ENCODE data around the gene CDC20B.

Gene CDC20B

DNA sequence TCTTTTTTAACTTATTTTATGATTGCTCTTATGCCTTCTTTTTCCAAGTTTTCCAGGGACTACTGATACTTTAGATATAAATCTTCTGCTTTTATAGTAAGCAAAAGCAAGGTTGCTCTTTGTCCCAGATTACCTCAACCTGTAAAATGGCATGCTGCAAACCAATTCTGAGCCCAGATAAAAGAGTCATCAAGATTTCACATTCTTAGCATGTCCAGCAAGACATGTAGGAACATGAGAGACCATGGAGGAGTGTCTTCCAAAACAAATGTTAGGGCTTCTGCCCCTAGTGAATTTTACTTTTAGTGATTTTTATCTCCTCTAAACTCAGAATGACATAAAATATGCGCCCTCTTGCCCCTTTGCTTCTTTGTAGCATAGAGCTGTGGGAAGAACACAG is 7.0 kb upstream of the CDC20B start:
- no peak overlapping the region for H3K9ac ChIP-seq (ENCODE audit: low read depth, low read length)
- H3K9me3 ChIP-seq (ENCODE audit: insufficient read depth, low read depth, low read length): no peaks in the 10 kb centered on the region
- H3K4me1 ChIP-seq (ENCODE audit: insufficient read depth, low read length): 0 out of 2 replicates have a peak, but pooled peaks cover 3% of the 10 kb centered on the region
- 50% methylated on average over 1 of the region's 1 CpG for WGBS
- no peak overlapping the region for H3K4me3 ChIP-seq (ENCODE audit: low read length)
- H3K27me3 ChIP-seq (ENCODE audit: insufficient read depth, low read length): peaks cover 91% of the 10 kb centered on the region
- no peak overlapping the region for H3K27ac ChIP-seq (ENCODE audit: low read depth, low read length)
- no peaks in the 10 kb centered on the region for H3K36me3 ChIP-seq (ENCODE audit: insufficient read depth, low read length)

DNA sequence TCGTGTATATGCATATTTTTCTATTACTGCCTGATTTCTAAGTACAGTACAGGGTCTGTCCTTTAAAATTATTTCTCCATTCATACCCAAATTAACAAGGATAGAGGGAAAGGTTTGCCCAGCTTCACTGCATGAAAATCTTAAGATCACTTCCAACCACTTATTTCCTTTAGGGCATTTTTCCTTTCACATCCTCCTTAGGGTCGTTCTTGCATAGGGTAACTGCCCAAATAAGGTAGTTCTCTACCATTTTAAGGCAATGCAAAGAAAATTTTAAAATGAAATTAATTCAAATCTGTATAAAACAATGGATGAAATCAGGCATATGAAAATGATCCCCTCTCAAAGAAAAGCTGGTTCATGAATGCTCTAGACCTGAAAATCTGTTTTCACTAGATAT is 4.1 kb upstream of the CDC20B start:
- peaks cover 98% of the 10 kb centered on the region for H3K27me3 ChIP-seq (ENCODE audit: insufficient read depth, low read length)
- WGBS: 10% methylated on average over 2 of the region's 2 CpGs
- H3K4me1 ChIP-seq (ENCODE audit: insufficient read depth, low read length): 0 out of 2 replicates have a peak, but pooled peaks cover 3% of the 10 kb centered on the region
- no peak overlapping the region for H3K27ac ChIP-seq (ENCODE audit: low read depth, low read length)
- peak overlapping the region; percentile 46 for H3K4me3 ChIP-seq (ENCODE audit: low read length)
- no peaks in the 10 kb centered on the region for H3K9me3 ChIP-seq (ENCODE audit: insufficient read depth, low read depth, low read length)
- H3K9ac ChIP-seq (ENCODE audit: low read depth, low read length): no peak overlapping the region
- no peaks in the 10 kb centered on the region for H3K36me3 ChIP-seq (ENCODE audit: insufficient read depth, low read length)

DNA sequence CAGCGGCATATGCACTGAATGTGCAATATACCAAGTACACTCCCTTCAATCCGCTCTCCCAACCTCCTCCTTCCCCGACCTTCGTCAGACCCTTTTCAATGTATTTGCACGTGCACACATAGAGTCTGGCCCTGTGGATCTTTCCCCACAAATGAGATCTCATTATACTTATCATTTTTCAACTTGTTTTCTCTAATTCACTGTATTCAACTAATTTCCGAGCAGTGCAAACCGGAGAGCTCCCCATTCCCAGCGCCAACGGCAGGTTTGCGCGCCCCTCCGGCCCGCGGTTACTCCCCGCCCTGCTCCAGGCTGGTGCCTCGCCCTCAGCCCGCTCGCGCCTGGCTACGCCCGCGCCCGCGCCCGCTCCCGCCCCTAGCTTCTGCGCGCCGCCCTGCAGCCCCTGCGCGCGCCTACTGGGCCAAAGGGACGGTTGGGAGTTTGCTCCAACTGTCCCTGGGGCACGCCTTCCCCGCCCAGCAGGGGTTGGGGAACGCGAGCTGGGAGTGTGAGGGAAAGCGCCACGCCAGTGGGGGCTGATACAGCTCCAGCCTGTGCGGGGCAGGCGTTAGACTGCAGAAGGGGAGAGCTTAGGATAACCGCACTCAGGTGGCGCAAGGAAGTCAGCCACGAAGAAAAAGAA is 3.3 kb upstream of the CDC20B start:
- no peak overlapping the region for H3K27ac ChIP-seq (ENCODE audit: low read depth, low read length)
- no peaks in the 10 kb centered on the region for H3K36me3 ChIP-seq (ENCODE audit: insufficient read depth, low read length)
- under 1% methylated on average over 44 of the region's 44 CpGs for WGBS
- peaks cover 97% of the 10 kb centered on the region for H3K27me3 ChIP-seq (ENCODE audit: insufficient read depth, low read length)
- no peak overlapping the region for H3K9ac ChIP-seq (ENCODE audit: low read depth, low read length)
- 0 out of 2 replicates have a peak, but pooled peaks cover 3% of the 10 kb centered on the region for H3K4me1 ChIP-seq (ENCODE audit: insufficient read depth, low read length)
- H3K9me3 ChIP-seq (ENCODE audit: insufficient read depth, low read depth, low read length): no peaks in the 10 kb centered on the region
- peak overlapping the region; percentile 46 for H3K4me3 ChIP-seq (ENCODE audit: low read length)

DNA sequence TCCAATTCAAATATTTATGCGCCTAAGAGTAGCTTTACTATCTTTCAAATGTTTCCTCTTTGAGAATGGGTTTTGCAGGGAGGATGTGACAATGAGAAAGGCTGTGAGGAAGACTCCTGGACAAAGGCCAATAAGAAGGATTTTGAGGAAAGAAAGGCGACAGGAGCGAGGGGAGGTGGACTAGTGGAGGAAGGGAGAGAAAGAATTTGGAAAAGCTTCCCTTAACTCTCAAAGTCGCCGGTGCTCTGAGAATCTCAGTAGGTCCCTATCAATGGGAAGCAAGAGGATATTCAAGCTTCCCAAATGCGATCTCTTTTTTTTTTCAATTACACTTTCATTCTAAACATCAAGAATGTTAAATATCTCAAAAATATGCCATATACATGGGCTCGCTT is 2.8 kb upstream of the CDC20B start:
- Histone ChIP-seq H3K4me3 (ENCODE audit: low read length) (peak overlapping the region; percentile 46), H3K27ac (ENCODE audit: low read depth, low read length) (no peak overlapping the region), H3K9ac (ENCODE audit: low read depth, low read length) (no peak overlapping the region), H3K36me3 (ENCODE audit: insufficient read depth, low read length) (no peaks in the 10 kb centered on the region), H3K27me3 (ENCODE audit: insufficient read depth, low read length) (peaks cover 95% of the 10 kb centered on the region), H3K9me3 (ENCODE audit: insufficient read depth, low read depth, low read length) (no peaks in the 10 kb centered on the region), H3K4me1 (ENCODE audit: insufficient read depth, low read length) (0 out of 2 replicates have a peak, but pooled peaks cover 3% of the 10 kb centered on the region)
- WGBS: 1% methylated on average over 6 of the region's 7 CpGs

DNA sequence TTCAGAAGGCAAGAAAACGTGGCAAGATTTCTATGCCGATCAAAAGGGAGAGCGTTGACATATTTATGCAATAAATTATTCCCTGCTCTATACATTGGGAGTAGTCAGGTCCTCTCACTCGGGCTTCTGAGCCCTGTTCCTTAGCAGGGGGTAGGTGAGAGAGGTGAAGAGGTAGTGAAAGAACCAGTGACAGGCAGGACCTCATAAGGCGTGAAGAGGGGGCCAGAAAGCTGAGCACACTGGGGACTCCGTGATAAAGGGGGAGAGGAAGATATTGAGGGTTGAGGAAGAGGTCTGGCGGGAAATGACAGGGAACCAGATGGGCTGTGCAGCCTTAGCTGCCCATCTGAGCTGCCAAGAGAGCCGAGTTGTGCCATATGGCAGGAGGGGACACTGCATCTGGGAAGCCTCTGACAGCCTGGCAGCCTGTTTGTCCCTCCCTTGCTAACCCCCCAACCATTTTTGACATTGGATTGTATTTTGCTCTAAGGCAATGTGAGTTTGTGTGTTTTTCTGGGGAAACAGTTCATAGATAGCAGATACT is 782 bp upstream of the CDC20B start:
- peaks cover 83% of the 10 kb centered on the region for H3K27me3 ChIP-seq (ENCODE audit: insufficient read depth, low read length)

DNA sequence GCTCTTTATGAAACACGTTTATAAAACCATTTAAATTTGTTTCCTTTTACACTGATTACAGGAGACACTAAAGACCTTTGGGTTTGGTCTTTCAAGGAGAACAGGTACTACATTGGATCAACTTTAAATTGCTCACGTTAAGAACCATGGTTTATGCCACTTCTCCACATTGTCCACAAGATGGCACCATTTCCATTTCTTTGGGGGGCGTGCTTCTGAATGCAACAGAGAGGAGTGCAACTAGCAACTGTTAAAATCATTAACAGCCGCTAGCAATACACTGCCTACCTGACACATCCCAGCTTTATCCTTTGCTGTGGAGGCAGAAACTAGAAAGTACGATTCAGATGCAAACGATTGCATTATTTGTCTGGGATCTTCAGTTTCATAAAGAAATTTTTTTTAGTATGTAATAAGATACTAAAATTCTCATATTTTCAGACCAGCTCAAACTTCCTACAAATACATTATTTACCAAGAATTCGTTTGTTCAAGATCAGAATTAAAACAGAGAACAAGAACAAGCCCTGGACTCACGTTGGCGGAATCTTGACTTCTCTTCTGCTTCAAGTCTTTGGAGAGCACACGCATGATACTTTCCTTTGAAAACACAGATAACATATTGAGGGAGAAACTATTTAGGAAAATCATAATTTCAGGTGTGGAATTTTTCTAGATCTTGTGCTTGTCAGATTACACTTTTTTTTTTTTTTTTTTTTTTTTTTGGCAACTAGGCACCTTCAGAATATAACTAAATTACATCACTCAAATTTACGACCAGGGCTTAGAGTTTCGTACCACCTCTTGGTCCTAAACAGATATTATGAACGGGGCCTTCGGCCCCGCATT is 702 bp downstream of the CDC20B start:
- no peak overlapping the region for H3K9ac ChIP-seq (ENCODE audit: low read depth, low read length)
- H3K4me3 ChIP-seq (ENCODE audit: low read length): peak overlapping the region; percentile 47
- peaks cover 68% of the 10 kb centered on the region for H3K27me3 ChIP-seq (ENCODE audit: insufficient read depth, low read length)
- H3K9me3 ChIP-seq (ENCODE audit: insufficient read depth, low read depth, low read length): no peaks in the 10 kb centered on the region
- 0 out of 2 replicates have a peak, but pooled peaks cover 3% of the 10 kb centered on the region for H3K4me1 ChIP-seq (ENCODE audit: insufficient read depth, low read length)
- H3K36me3 ChIP-seq (ENCODE audit: insufficient read depth, low read length): no peaks in the 10 kb centered on the region
- 11% methylated on average over 12 of the region's 15 CpGs for WGBS
- H3K27ac ChIP-seq (ENCODE audit: low read depth, low read length): no peak overlapping the region

More for the DNA sequence above, 782 bp upstream of the CDC20B start:
- Histone ChIP-seq H3K9ac (ENCODE audit: low read depth, low read length) (no peak overlapping the region), H3K4me1 (ENCODE audit: insufficient read depth, low read length) (0 out of 2 replicates have a peak, but pooled peaks cover 3% of the 10 kb centered on the region), H3K27ac (ENCODE audit: low read depth, low read length) (no peak overlapping the region), H3K36me3 (ENCODE audit: insufficient read depth, low read length) (no peaks in the 10 kb centered on the region), H3K4me3 (ENCODE audit: low read length) (peak overlapping the region; percentile 49), H3K9me3 (ENCODE audit: insufficient read depth, low read depth, low read length) (no peaks in the 10 kb centered on the region)
- WGBS: 4% methylated on average over 8 of the region's 8 CpGs

DNA sequence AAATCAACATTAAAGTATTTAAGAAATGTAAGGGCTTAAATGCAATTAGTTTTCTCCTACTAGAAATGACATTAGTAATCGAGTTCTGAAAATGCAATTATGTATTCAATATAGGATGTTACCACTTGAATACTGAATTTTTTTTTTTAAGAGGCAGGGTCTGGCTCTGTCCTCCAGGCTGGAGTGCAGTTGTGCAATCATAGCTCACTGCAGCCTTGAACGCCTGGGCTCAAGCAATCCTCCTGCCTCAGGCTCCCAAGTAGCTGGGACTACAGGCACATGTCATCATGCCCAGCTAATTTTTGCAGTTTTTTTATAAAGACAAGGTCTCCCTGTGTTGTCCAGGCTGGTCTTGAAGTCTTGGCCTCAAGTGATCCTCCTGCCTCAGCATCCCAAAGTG is 1.5 kb downstream of the CDC20B start:
- H3K36me3 ChIP-seq (ENCODE audit: insufficient read depth, low read length): peaks cover under 1% of the 10 kb centered on the region; the same call in 1 of the 2 replicates
- H3K9ac ChIP-seq (ENCODE audit: low read depth, low read length): no peak overlapping the region
- 0 out of 2 replicates have a peak, but pooled peaks cover 3% of the 10 kb centered on the region for H3K4me1 ChIP-seq (ENCODE audit: insufficient read depth, low read length)
- H3K4me3 ChIP-seq (ENCODE audit: low read length): no peak overlapping the region
- H3K27me3 ChIP-seq (ENCODE audit: insufficient read depth, low read length): peaks cover 60% of the 10 kb centered on the region
- no peaks in the 10 kb centered on the region for H3K9me3 ChIP-seq (ENCODE audit: insufficient read depth, low read depth, low read length)
- H3K27ac ChIP-seq (ENCODE audit: low read depth, low read length): no peak overlapping the region
- WGBS: 62% methylated on average over 2 of the region's 2 CpGs

DNA sequence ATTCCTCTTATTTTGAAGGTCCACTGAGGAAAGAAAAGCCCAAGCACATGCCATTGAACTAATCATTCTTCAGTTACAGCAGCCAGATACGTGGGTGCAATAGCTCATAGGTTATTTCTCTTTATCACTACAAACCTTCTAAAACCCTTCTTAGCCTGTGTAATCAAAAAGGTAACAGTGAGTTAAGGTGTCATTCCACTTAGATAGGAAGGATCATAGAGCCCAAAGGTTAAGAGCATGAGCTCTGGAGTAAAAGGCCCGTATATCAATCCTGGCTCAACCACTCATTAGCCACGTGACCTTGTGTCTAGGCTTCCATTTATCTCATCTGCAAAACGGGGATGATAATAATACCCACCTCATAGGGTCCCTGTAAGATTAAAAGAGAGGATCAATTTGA is 10.3 kb downstream of the CDC20B start:
- 95% methylated on average over 4 of the region's 4 CpGs for WGBS
- no peak overlapping the region for H3K4me3 ChIP-seq (ENCODE audit: low read length)
- no peak overlapping the region for H3K9ac ChIP-seq (ENCODE audit: low read depth, low read length)
- H3K27me3 ChIP-seq (ENCODE audit: insufficient read depth, low read length): no peaks in the 10 kb centered on the region
- H3K36me3 ChIP-seq (ENCODE audit: insufficient read depth, low read length): peaks cover 50% of the 10 kb centered on the region
- no peaks in the 10 kb centered on the region for H3K9me3 ChIP-seq (ENCODE audit: insufficient read depth, low read depth, low read length)
- peaks cover 8% of the 10 kb centered on the region for H3K4me1 ChIP-seq (ENCODE audit: insufficient read depth, low read length)
- no peak overlapping the region for H3K27ac ChIP-seq (ENCODE audit: low read depth, low read length)

DNA sequence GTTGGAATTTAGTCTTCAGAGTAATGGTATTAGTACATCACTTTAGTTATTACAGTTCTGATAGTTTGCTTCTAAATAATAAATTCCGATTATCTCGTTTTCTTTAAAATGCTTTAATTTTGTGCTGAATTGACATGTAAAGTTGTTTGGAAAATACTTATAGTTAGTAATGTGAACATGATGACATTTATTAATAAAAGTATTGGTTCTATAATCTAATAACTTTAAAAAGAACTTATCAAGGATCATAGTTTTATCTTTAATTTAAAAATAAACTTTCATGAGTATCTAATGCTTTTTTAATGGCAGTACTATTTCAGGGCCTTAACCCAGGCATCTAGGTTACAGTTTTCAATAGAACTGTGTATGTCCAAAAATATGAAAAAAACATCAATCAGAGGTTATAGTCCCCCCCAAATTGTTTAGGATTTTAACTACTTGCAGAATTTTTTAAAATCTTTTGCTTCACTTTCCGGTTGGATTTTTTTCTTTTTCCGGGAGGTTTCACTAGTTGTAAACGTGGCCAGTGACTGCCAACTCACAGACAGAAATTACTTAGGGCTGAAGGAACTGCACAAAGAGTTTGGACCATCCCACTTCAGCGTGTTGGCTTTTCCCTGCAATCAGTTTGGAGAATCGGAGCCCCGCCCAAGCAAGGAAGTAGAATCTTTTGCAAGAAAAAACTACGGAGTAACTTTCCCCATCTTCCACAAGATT is 12.3 kb downstream of the CDC20B start:
- Histone ChIP-seq H3K27ac (ENCODE audit: low read depth, low read length) (peak overlapping the region; percentile 71), H3K4me3 (ENCODE audit: low read length) (peak overlapping the region; percentile 82), H3K4me1 (ENCODE audit: insufficient read depth, low read length) (peaks cover 8% of the 10 kb centered on the region), H3K9me3 (ENCODE audit: insufficient read depth, low read depth, low read length) (no peaks in the 10 kb centered on the region), H3K27me3 (ENCODE audit: insufficient read depth, low read length) (no peaks in the 10 kb centered on the region), H3K36me3 (ENCODE audit: insufficient read depth, low read length) (peaks cover 42% of the 10 kb centered on the region), H3K9ac (ENCODE audit: low read depth, low read length) (peak overlapping the region; percentile 95)
- 0% methylated on average over 7 of the region's 9 CpGs for WGBS

DNA sequence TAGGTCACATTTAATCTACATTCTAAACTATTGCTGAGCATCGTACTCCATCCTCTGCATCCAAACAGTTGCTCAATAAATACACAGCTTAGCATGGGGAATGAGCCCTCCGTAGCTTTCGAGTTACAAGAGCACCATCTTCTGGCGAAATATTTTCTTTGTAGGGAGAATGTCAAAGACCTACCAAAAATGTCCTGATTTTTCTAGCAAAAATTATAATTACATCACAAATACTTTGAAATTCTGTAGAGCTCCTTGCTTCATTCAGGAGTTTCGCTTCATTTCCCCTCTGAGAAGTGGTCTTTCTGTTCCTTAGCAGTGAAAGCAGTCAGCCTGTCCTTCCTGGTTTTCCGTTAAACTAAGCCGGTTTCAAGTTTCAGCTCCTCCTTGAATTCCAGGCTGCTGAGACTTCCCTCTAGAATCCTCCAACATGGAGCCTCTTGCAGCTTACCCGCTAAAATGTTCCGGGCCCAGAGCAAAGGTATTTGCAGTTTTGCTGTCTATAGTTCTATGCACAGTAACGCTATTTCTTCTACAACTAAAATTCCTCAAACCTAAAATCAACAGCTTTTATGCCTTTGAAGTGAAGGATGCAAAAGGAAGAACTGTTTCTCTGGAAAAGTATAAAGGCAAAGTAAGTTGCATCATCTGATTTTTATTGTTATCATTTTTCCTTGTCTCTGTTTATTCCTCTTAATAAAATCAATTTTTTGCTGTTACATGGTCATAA is 13.0 kb downstream of the CDC20B start, which contains the start of gene GPX8:
GPX8 (plus strand) TSS at position 409 of the 730 bp plus-strand sequence; CDS start at position 431, 22 bp downstream.
- Histone ChIP-seq H3K4me3 (ENCODE audit: low read length) (peak within 1 kb of the TSS; percentile 82), H3K9me3 (ENCODE audit: insufficient read depth, low read depth, low read length) (no peaks in the 10 kb centered on the region), H3K4me1 (ENCODE audit: insufficient read depth, low read length) (peaks cover 8% of the 10 kb centered on the region), H3K9ac (ENCODE audit: low read depth, low read length) (peak within 1 kb of the TSS; percentile 95), H3K27ac (ENCODE audit: low read depth, low read length) (peak within 1 kb of the TSS; percentile 71), H3K36me3 (ENCODE audit: insufficient read depth, low read length) (peaks cover 35% of the 10 kb centered on the region), H3K27me3 (ENCODE audit: insufficient read depth, low read length) (no peaks in the 10 kb centered on the region)
- WGBS: 5% methylated on average over 9 of the region's 10 CpGs
